Choroid plexus epithelial cell (primary cell): ENCODE data around the gene DPP8.

Experiments
- DNase-seq: peaks from one replicate; pipeline ENCODE4 v3.0.0-alpha.2; 2010; ENCODE audit warnings: low read depth
- H3K4me3 ChIP-seq: 2 replicates; pipeline ENCODE4 v1.5.1; 2011; ENCODE audit warnings: low read depth, mild to moderate bottlenecking, control low read depth, low read length, moderate library complexity
- CTCF ChIP-seq: conservative IDR thresholded peaks from 2 replicates; pipeline ENCODE4 v1.5.1; 2011; ENCODE audit warnings: low read depth, mild to moderate bottlenecking, control low read depth, inconsistent platforms, low read length, moderate library complexity

Gene DPP8

GRCh38 chr15:65393557-65393956 is 123.9 kb downstream of the DPP8 start:
- no peak overlapping the region for H3K4me3 ChIP-seq
- no peak for TF ChIP-seq CTCF
- no peak for DNase-seq

- TF ChIP-seq CTCF = no peak
These were observed 124.4 kb downstream of the DPP8 start for GRCh38 chr15:65393091-65393490.

More at GRCh38 chr15:65393091-65393490, 124.4 kb downstream of the DPP8 start:
- no peak overlapping the region for H3K4me3 ChIP-seq
- DNase-seq = no peak
